H1 (cell line): ENCODE results near the gene ABHD6. TPM values are rescaled to one million over a fixed set of nuclear protein-coding genes. Genes with fewer than 3 reads are reported as not detected.

Experiments
- ASH2L ChIP-seq: fragments of 200-600, 300-600 bp; sonication (generic); IDR thresholded peaks from one replicate; pipeline ENCODE4 v1.7.1; 2017; ENCODE audit warnings: low read length
- ATF2 ChIP-seq: IDR thresholded peaks from 2 replicates; pipeline ENCODE4 v1.6.1; 2012; ENCODE audit warnings: low read length, inconsistent platforms
- EZH2 ChIP-seq: fragments of 200-600 bp; sonication (generic); IDR thresholded peaks from 2 replicates; pipeline ENCODE4 v1.7.1; 2012; ENCODE audit warnings: low read depth, mild to moderate bottlenecking, moderate library complexity, low read length, inconsistent platforms; ENCODE audit not compliant: severe bottlenecking
- HDAC2 ChIP-seq, 2 experiments: fragments of 300-600 bp in 1 of 2; sonication (generic) in 1 of 2; IDR thresholded peaks; 2 replicates each; pipeline ENCODE4 v1.6.1; 2011 to 2012; ENCODE audit warnings: low read depth in 2 of 2, low read length in 2 of 2, mild to moderate bottlenecking in 2 of 2, moderate library complexity in 2 of 2, borderline replicate concordance in 1 of 2, inconsistent platforms in 1 of 2
- HDAC6 ChIP-seq: IDR thresholded peaks from one replicate; pipeline ENCODE4 v1.7.1; 2012; ENCODE audit warnings: low read depth, mild to moderate bottlenecking, inconsistent platforms, low read length, moderate library complexity
- KDM4A ChIP-seq: IDR thresholded peaks from one replicate; pipeline ENCODE4 v1.7.1; 2012; ENCODE audit warnings: low read depth, mild to moderate bottlenecking, moderate library complexity, low read length, inconsistent platforms; ENCODE audit not compliant: severe bottlenecking
- MAX ChIP-seq: IDR thresholded peaks from 2 replicates; pipeline ENCODE4 v1.6.1; 2012; ENCODE audit warnings: inconsistent platforms
- PHF8 ChIP-seq: fragments of 200-600 bp; sonication (generic); conservative IDR thresholded peaks from 2 replicates; pipeline ENCODE4 v1.7.1; 2012; ENCODE audit warnings: low read depth, mild to moderate bottlenecking, inconsistent platforms, low read length, moderate library complexity
- YY1 ChIP-seq: IDR thresholded peaks from 2 replicates; pipeline ENCODE4 v1.6.1; 2011; ENCODE audit warnings: low read depth, mild to moderate bottlenecking, low read length
- polyA plus RNA-seq, 7 experiments: library from polyadenylated mRNA; depleted of rRNA in 3 of 7; stranded (reverse) in 5 of 7; unstranded in 2 of 7; fragments of >200 nt in 5 of 7; fragments of 200-250 nt in 2 of 7; gene quantifications; 1 replicate in 5 of 7; 2 replicates in 1 of 7; 4 replicates in 1 of 7; pipeline versions ENCODE4 v1.2.1 to v1.2.3, GENCODE V29; 2011 to 2013; ENCODE audit warnings: missing spikeins in 2 of 7, mixed read lengths in 2 of 7
- total RNA-seq: library from RNA; stranded (reverse); fragmentation: NEBNext Ultra II Directional; extraction: Animal tissue kit (Norgen Biotek cat#: 25700); gene quantifications from 2 replicates; pipeline ENCODE4 v1.2.1, GENCODE V29; 2021

ABHD6 gene
- total and polyA plus RNA-seq, 2 of the 8 experiments (the other 6 are each of a cell fraction or from before 2014, with no cell fraction given) = 5.9 to 6.6 TPM

- TF ChIP-seq HDAC2 (IDR thresholded peaks at IDR 0.05; ENCODE audit: borderline replicate concordance in 1 of 2, low read depth in 2 of 2, low read length in 2 of 2) = no peak
- TF ChIP-seq EZH2 = no peak
- TF ChIP-seq YY1 = no peak
- TF ChIP-seq KDM4A = peak; percentile 46
- TF ChIP-seq MAX = no peak
- TF ChIP-seq ATF2 = no peak
- no peak for TF ChIP-seq HDAC6
- TF ChIP-seq ASH2L = peak; percentile 35
- TF ChIP-seq PHF8 = no peak
These were observed 95.8 kb downstream of the ABHD6 start (continued) for GRCh38 chr3:58333206-58334012.
